Activated T-cell treated with anti-CD3 and anti-CD28 coated beads, Interleukin-2, amount 50 U/mL, for 72 hours (primary cell): Measurements from ENCODE around the gene CLEC5A. TPM values are rescaled to one million over a fixed set of nuclear protein-coding genes. Genes with fewer than 3 reads are reported as not detected.

Experiments
- ATAC-seq, 2 donors: fragments of 150-1000 bp; cut with Tn5 transposase; replicated peaks in 1 of 2; 2 replicates each; pipeline ENCODE4 v1.10.0; 2021; ENCODE audit warnings: moderate library complexity in 2 of 2, mild to moderate bottlenecking in 1 of 2
- DNase-seq, 2 donors: peaks; one replicate each; pipeline ENCODE4 v3.0.0; 2021 to 2022; ENCODE audit warnings: mixed read lengths in 1 of 2
- H3K27ac Mint-ChIP-seq: one replicate; pipeline ENCODE4 v1.8.0; 2022; ENCODE audit warnings: mild to moderate bottlenecking, moderate library complexity, mixed read lengths
- H3K27me3 Mint-ChIP-seq: one replicate; pipeline ENCODE4 v1.8.0; 2022; ENCODE audit warnings: low read depth, mixed read lengths
- H3K36me3 Mint-ChIP-seq, 2 donors: one replicate each; pipeline ENCODE4 v1.8.0; 2022; ENCODE audit warnings: mixed read lengths in 2 of 2, mild to moderate bottlenecking in 1 of 2; ENCODE audit not compliant: insufficient read depth in 2 of 2
- H3K4me1 Mint-ChIP-seq: one replicate; pipeline ENCODE4 v1.8.0; 2022; ENCODE audit warnings: low read depth, mixed read lengths
- H3K4me3 Mint-ChIP-seq, 2 donors: one replicate each; pipeline ENCODE4 v1.8.0; 2022; ENCODE audit warnings: mild to moderate bottlenecking in 2 of 2, mixed read lengths in 2 of 2, moderate library complexity in 2 of 2
- H3K9me3 Mint-ChIP-seq, 2 donors: one replicate each; pipeline ENCODE4 v1.8.0; 2022; ENCODE audit warnings: mixed read lengths in 2 of 2
- total RNA-seq, 2 donors: library from RNA; stranded (reverse); gene quantifications; one replicate each; pipeline ENCODE4 v1.2.3, GENCODE V29; 2022

CLEC5A gene
- total RNA-seq, 2 donors from 2014 or later, result not detected

- no peak for ATAC-seq
- DNase-seq, result peak; percentile 4 to 5
Observed at GRCh38 chr7:141974831-141975230, 28.1 kb upstream of the CLEC5A start.

DNA sequence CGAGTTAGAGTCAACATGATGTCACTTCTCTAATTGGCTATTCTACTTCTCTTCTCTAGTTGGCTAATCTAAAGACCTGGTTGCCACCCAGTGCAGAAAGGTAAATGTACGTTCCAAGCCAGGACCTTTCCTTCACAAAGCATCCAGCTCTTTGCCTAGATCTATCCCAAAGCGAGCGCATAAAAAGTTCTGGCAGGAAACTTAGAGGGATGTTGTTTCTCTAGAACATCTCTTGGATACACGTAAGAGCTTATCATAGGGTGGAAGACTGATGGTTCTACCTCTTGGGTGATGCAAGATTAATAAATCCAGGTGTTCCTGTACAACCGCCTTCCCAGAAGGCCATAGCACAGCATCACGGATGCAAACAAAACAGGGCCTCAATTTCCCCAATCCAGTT, 26.9 kb upstream of the CLEC5A start, which contains the start of gene TAS2R38:
TSS of gene TAS2R38 (minus strand) at position 101 of the 400 bp plus-strand sequence. CDS start at position 17, 84 bp downstream.
- no peaks in the 10 kb centered on the region for H3K9me3 Mint-ChIP-seq
- H3K4me3 Mint-ChIP-seq, result no peak within 1 kb of the TSS
- DNase-seq, result no peak
- no peak within 1 kb of the TSS for H3K27ac Mint-ChIP-seq
- H3K36me3 Mint-ChIP-seq, result no peaks in the 10 kb centered on the region
- H3K27me3 Mint-ChIP-seq, result no peaks in the 10 kb centered on the region
- H3K4me1 Mint-ChIP-seq, result no peaks in the 10 kb centered on the region
- ATAC-seq, result no peak

More at GRCh38 chr7:141974831-141975230, 28.1 kb upstream of the CLEC5A start:
- H3K4me1 Mint-ChIP-seq, result no peaks in the 10 kb centered on the region
- H3K27ac Mint-ChIP-seq, result no peak overlapping the region
- no peaks in the 10 kb centered on the region for H3K27me3 Mint-ChIP-seq
- H3K36me3 Mint-ChIP-seq, result no peaks in the 10 kb centered on the region
- H3K9me3 Mint-ChIP-seq, result no peaks in the 10 kb centered on the region
- H3K4me3 Mint-ChIP-seq, result no peak overlapping the region

DNA sequence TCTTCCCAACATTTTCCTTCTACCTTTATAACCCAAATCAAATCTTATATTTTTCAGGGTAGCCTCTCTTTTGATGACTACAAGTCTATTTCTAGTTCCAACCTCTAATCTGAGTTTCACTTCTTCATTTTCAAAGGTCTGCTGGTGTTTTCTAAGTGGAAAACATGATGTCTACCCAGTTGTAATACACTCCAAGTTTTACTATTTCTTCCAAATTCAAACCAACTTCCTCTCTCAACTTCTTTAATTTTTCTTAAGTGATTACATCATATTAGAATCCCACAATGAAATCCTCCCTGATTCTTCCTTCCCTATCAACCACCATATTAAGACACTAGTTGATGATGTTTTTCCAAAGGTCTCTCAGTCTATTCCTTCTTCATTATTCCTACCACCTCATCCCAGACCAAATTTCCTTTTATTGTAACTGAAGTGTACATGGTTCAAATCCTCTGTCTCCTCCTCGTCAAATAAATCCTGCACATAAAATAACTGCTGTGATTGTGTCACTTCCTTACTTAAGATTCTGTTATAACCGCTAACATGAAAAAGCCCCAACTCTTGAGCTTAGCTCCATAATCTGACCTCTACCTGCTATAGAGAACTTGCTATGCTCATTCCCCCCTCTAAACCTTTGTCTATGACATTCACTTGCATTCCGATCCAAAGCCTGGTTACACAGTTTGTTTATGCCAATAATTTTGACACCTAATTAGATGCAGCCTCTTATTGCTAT, 14.1 kb upstream of the CLEC5A start:
- DNase-seq (no peak), ATAC-seq (no peak)
- Mint-ChIP-seq H3K27me3 (no peaks in the 10 kb centered on the region), H3K36me3 (no peaks in the 10 kb centered on the region), H3K9me3 (peaks cover 3 to 5% of the 10 kb centered on the region in 2 donors), H3K4me1 (no peaks in the 10 kb centered on the region), H3K27ac (no peak overlapping the region), H3K4me3 (no peak overlapping the region)

DNA sequence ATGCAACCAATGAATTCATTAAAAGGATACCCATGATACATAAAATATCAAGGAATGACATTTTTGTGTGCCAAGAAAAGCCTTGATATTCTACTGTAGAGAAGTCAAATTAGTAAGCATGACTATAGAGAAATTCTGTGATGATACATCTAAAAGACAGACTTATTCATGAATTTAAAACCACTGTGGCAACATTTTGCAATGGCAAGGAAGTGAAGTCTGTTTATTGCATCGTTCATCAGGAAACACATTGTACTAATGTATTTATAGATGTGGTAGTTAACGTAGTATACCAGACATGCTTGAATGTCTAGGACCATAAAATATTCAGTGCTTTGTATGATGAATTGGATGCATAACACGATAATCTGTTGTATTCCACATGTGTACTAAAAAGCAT, 9.3 kb upstream of the CLEC5A start:
- no peak overlapping the region for H3K27ac Mint-ChIP-seq
- no peaks in the 10 kb centered on the region for H3K4me1 Mint-ChIP-seq
- ATAC-seq (no peak), DNase-seq (no peak)
- H3K9me3 Mint-ChIP-seq, result peaks cover 0 to 3% of the 10 kb centered on the region in 2 donors
- H3K36me3 Mint-ChIP-seq, result no peaks in the 10 kb centered on the region
- no peaks in the 10 kb centered on the region for H3K27me3 Mint-ChIP-seq
- no peak overlapping the region for H3K4me3 Mint-ChIP-seq

DNA sequence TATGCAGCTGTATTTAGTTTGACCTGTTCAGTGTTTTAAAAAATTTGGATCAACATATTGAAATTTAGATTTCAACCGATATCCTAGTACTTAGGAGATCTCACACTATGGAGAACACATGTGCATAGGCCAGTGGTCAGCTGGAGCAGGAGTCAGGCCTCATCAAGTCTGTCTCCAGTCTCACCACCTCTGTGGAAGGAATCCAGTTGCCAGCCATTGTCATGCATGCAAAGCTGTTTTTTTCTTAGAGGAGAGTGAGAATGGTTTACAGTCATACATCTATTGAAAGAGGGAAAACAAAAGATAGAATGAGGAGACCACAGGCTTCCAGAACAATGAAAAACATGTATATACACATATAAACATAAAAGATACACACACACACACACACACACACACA, 7.6 kb upstream of the CLEC5A start:
- ATAC-seq, result no peak
- DNase-seq, result no peak
- no peaks in the 10 kb centered on the region for H3K4me1 Mint-ChIP-seq
- H3K27me3 Mint-ChIP-seq, result no peaks in the 10 kb centered on the region
- H3K36me3 Mint-ChIP-seq, result no peaks in the 10 kb centered on the region
- H3K27ac Mint-ChIP-seq, result no peak overlapping the region
- peaks cover 0 to 3% of the 10 kb centered on the region in 2 donors for H3K9me3 Mint-ChIP-seq
- H3K4me3 Mint-ChIP-seq, result no peak overlapping the region

DNA sequence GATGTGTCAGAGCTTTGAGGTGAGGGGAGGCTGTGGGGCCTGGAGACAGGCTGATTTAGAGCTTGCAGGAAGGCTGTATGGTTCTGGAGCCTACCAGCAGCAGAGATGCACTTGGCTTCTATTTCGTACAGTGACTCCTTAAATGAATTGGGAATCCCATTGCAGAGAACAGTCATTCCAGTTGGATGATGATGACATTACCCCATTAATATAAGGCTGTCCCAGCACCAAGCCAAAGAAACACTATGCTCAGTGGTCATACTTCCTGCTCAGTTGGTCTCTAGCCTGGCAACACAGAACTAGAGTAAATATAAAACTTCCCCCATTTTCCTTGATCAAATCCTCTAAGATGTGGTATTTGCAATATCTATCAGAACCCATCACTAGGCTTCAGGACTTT, 5.7 kb upstream of the CLEC5A start:
- ATAC-seq (no peak), DNase-seq (no peak)
- Mint-ChIP-seq H3K36me3 (no peaks in the 10 kb centered on the region), H3K27ac (no peak overlapping the region), H3K27me3 (no peaks in the 10 kb centered on the region), H3K4me3 (no peak overlapping the region), H3K9me3 (peaks cover 0 to 3% of the 10 kb centered on the region in 2 donors), H3K4me1 (no peaks in the 10 kb centered on the region)

DNA sequence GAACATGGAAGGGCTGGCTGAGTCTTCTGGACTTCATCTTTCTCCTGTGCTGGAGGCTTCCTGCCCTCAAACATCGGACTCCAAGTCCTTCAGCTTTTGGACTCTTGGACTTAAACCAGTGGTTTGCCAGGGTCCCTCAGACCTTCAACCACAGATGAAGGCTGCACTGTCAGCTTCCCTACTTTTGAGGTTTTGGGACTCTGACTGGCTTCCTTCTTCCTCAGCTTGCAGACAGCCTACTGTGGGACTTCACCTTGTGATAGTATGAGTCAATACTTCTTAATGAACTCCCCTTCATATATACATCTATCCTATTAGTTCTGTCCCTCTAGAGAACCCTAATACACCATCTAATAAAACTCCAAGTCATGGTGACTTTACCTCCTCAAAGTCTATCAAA, 4.0 kb upstream of the CLEC5A start:
- H3K27ac Mint-ChIP-seq, result no peak overlapping the region
- ATAC-seq (no peak), DNase-seq (no peak)
- no peaks in the 10 kb centered on the region for H3K36me3 Mint-ChIP-seq
- no peak overlapping the region for H3K4me3 Mint-ChIP-seq
- H3K9me3 Mint-ChIP-seq, result no peaks in the 10 kb centered on the region
- H3K4me1 Mint-ChIP-seq, result no peaks in the 10 kb centered on the region
- H3K27me3 Mint-ChIP-seq, result no peaks in the 10 kb centered on the region

GRCh38 chr7:141949911-141950310, 3.1 kb upstream of the CLEC5A start:
- no peak for ATAC-seq
- Mint-ChIP-seq H3K36me3 (no peaks in the 10 kb centered on the region), H3K9me3 (no peaks in the 10 kb centered on the region), H3K4me1 (no peaks in the 10 kb centered on the region), H3K27me3 (no peaks in the 10 kb centered on the region), H3K4me3 (no peak overlapping the region), H3K27ac (no peak overlapping the region)
- DNase-seq, result no peak

DNA sequence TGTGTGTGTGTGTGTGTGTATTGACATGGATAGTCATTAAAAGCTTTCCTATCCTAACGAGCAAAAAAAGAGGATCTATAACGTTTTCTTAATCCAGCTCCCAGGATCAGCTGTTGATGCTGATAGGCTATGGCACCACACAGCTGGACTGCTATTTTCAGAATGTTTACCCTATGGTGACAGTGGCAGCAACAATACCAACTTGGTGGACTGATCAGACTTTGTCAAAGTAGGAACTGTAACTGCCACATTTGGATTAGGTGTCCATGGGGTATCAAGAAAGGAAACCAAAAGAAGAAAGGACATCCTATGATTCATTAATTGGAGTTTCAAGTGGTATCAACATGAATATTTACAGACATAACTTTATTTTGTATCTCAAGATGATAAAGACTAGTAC, 2.7 kb upstream of the CLEC5A start:
- Mint-ChIP-seq H3K27me3 (no peaks in the 10 kb centered on the region), H3K4me1 (no peaks in the 10 kb centered on the region), H3K36me3 (no peaks in the 10 kb centered on the region), H3K9me3 (no peaks in the 10 kb centered on the region), H3K27ac (no peak overlapping the region), H3K4me3 (no peak overlapping the region)
- no peak for ATAC-seq
- no peak for DNase-seq

DNA sequence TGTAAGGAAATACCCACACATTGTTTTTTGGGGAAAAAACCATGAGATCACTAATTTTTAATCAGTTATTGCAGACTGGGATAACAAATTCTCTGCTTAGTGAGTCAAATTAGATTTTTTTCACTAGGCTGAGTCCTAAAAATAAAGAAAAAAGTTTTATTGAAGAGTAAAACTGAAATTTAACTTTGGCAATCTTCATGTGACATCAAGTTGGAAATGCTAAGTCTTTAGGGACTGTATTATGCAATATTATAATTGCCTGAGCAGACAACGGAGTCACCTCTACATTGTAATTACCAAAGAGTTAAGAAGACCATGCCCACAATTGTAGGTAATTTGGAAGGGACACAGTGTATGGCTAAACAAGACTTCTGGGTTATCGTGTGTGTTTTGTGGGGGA, 2.2 kb upstream of the CLEC5A start:
- ATAC-seq (no peak), DNase-seq (no peak)
- Mint-ChIP-seq H3K27me3 (no peaks in the 10 kb centered on the region), H3K9me3 (no peaks in the 10 kb centered on the region), H3K36me3 (no peaks in the 10 kb centered on the region), H3K4me3 (no peak overlapping the region), H3K27ac (no peak overlapping the region), H3K4me1 (no peaks in the 10 kb centered on the region)

DNA sequence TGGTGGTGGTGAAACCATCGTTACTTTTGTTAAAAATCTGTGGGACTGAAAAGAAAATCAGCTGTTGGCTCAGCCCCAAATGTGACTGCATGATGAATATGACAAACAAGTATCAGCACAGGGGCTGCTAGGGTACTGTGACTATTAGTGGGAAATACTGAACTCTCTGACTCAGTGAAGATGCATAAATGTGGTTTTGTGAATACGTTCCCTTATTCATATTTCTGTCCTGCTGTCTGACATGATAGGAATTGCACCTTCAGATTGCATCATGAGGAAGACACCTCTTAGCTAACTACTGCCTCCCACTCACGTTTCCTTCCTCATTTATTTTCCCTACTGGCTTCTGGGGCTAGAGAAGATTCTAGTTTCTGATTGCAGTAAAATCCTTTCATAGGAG, 1.4 kb downstream of the CLEC5A start:
- H3K27ac Mint-ChIP-seq, result no peak overlapping the region
- no peaks in the 10 kb centered on the region for H3K27me3 Mint-ChIP-seq
- DNase-seq (no peak), ATAC-seq (peak; percentile 61 to 65)
- H3K36me3 Mint-ChIP-seq, result peaks cover 3 to 5% of the 10 kb centered on the region in 2 donors
- peaks cover 0 to 8% of the 10 kb centered on the region in 2 donors for H3K9me3 Mint-ChIP-seq
- no peak overlapping the region for H3K4me3 Mint-ChIP-seq
- H3K4me1 Mint-ChIP-seq, result no peaks in the 10 kb centered on the region

- no peak overlapping the region for H3K27ac Mint-ChIP-seq
- H3K4me3 Mint-ChIP-seq, result no peak overlapping the region
- peaks cover 0 to 8% of the 10 kb centered on the region in 2 donors for H3K9me3 Mint-ChIP-seq
- H3K4me1 Mint-ChIP-seq, result no peaks in the 10 kb centered on the region
- peaks cover 3 to 8% of the 10 kb centered on the region in 2 donors for H3K36me3 Mint-ChIP-seq
- H3K27me3 Mint-ChIP-seq, result no peaks in the 10 kb centered on the region
- DNase-seq (no peak), ATAC-seq (no peak)
Observed at GRCh38 chr7:141944811-141945210, 2.0 kb downstream of the CLEC5A start.

DNA sequence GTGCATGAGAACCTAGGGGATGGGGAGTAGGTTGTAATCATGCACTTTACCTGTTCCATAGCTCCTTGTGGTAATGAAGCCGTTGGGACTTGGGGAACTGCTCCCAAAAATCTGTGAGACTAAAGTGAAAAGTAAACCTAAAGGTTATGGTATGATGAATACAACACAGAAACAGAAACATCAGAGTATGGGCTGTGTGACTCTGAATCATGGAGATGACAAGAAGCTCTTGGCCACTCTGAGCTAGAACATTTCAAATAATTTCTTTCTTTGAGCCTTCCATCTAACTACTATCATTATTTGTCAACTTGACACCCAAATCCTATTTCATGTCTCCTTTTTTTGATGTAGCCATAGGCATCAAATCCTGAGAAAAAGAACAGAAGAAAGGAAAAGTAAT, 2.9 kb downstream of the CLEC5A start:
- H3K27ac Mint-ChIP-seq, result no peak overlapping the region
- no peaks in the 10 kb centered on the region for H3K27me3 Mint-ChIP-seq
- no peak overlapping the region for H3K4me3 Mint-ChIP-seq
- no peaks in the 10 kb centered on the region for H3K4me1 Mint-ChIP-seq
- DNase-seq (no peak), ATAC-seq (no peak)
- peaks cover 0 to 12% of the 10 kb centered on the region in 2 donors for H3K9me3 Mint-ChIP-seq
- H3K36me3 Mint-ChIP-seq, result peaks cover 4 to 8% of the 10 kb centered on the region in 2 donors

- no peak overlapping the region for H3K4me3 Mint-ChIP-seq
- ATAC-seq, result no peak
- no peak for DNase-seq
- no peak overlapping the region for H3K27ac Mint-ChIP-seq
- no peaks in the 10 kb centered on the region for H3K4me1 Mint-ChIP-seq
- peaks cover 4 to 8% of the 10 kb centered on the region in 2 donors for H3K36me3 Mint-ChIP-seq
- peaks cover 0 to 15% of the 10 kb centered on the region in 2 donors for H3K9me3 Mint-ChIP-seq
- no peaks in the 10 kb centered on the region for H3K27me3 Mint-ChIP-seq
Observed at GRCh38 chr7:141941075-141941474, 5.7 kb downstream of the CLEC5A start.
